H9 (cell line): ENCODE data around the gene ABLIM3. TPM values are rescaled to one million over a fixed set of nuclear protein-coding genes. Genes with fewer than 3 reads are reported as not detected.

Experiments
- DNase-seq: peaks from one replicate; pipeline ENCODE4 v3.0.0-alpha.2; 2017
- H2AFZ ChIP-seq: one replicate; pipeline ENCODE4 v1.6.1; 2013; ENCODE audit warnings: mild to moderate bottlenecking, low read length, control low read depth, moderate library complexity
- H2AK5ac ChIP-seq: 2 replicates; pipeline ENCODE4 v1.6.1; 2013; ENCODE audit warnings: low read length, control low read depth, mixed read lengths; ENCODE audit not compliant: insufficient read length
- H2BK120ac ChIP-seq: one replicate; pipeline ENCODE4 v1.6.1; 2013; ENCODE audit warnings: low read depth, mild to moderate bottlenecking, low read length, control low read depth, inconsistent platforms; ENCODE audit not compliant: poor library complexity, severe bottlenecking
- H2BK12ac ChIP-seq: 2 replicates; pipeline ENCODE4 v1.6.1; 2013; ENCODE audit warnings: low read length, control low read depth, mixed read lengths, low read depth; ENCODE audit not compliant: insufficient read length
- H2BK15ac ChIP-seq: 2 replicates; pipeline ENCODE4 v1.6.1; 2013; ENCODE audit warnings: low read depth, low read length, control low read depth
- H2BK20ac ChIP-seq: one replicate; pipeline ENCODE4 v1.6.1; 2013; ENCODE audit warnings: low read depth, mild to moderate bottlenecking, low read length, control low read depth, inconsistent platforms; ENCODE audit not compliant: poor library complexity, severe bottlenecking
- H2BK5ac ChIP-seq: 2 replicates; pipeline ENCODE4 v1.6.1; 2013; ENCODE audit warnings: low read length, control low read depth, mixed read lengths; ENCODE audit not compliant: insufficient read length
- H3K14ac ChIP-seq: 2 replicates; pipeline ENCODE4 v1.6.1; 2013; ENCODE audit warnings: low read length, control low read depth; ENCODE audit not compliant: insufficient read depth
- H3K18ac ChIP-seq: 2 replicates; pipeline ENCODE4 v1.6.1; 2013; ENCODE audit warnings: low read depth, mild to moderate bottlenecking, mixed read lengths, low read length, control low read depth; ENCODE audit not compliant: insufficient read length
- H3K23ac ChIP-seq: 2 replicates; pipeline ENCODE4 v1.6.1; 2013; ENCODE audit warnings: low read length, control low read depth, mixed read lengths, low read depth; ENCODE audit not compliant: insufficient read length
- H3K23me2 ChIP-seq: 2 replicates; pipeline ENCODE4 v1.6.1; 2013; ENCODE audit warnings: low read depth, mild to moderate bottlenecking, mixed read lengths, low read length, control low read depth; ENCODE audit not compliant: insufficient read length, poor library complexity, severe bottlenecking
- H3K27ac ChIP-seq: 2 replicates; pipeline ENCODE4 v1.5.1; 2013; ENCODE audit warnings: low read length, control low read depth, mixed read lengths, low read depth; ENCODE audit not compliant: insufficient read length
- H3K27me3 ChIP-seq: 2 replicates; pipeline ENCODE4 v1.6.1; 2013; ENCODE audit warnings: low read length, control low read depth, inconsistent platforms; ENCODE audit not compliant: insufficient read depth
- H3K4ac ChIP-seq: 2 replicates; pipeline ENCODE4 v1.6.1; 2013; ENCODE audit warnings: low read depth, mild to moderate bottlenecking, control low read depth, inconsistent platforms, low read length, moderate library complexity
- H3K4me1 ChIP-seq: 2 replicates; pipeline ENCODE4 v1.6.1; 2013; ENCODE audit warnings: low read length, control low read depth, inconsistent platforms; ENCODE audit not compliant: insufficient read depth
- H3K4me2 ChIP-seq: 2 replicates; pipeline ENCODE4 v1.6.1; 2013; ENCODE audit warnings: low read length, control low read depth, mixed read lengths; ENCODE audit not compliant: insufficient read length, insufficient read depth
- H3K56ac ChIP-seq: 2 replicates; pipeline ENCODE4 v1.6.1; 2013; ENCODE audit warnings: low read depth, mild to moderate bottlenecking, mixed read lengths, low read length, control low read depth; ENCODE audit not compliant: insufficient read length
- H3K79me1 ChIP-seq: 2 replicates; pipeline ENCODE4 v1.6.1; 2013; ENCODE audit warnings: low read depth, mild to moderate bottlenecking, moderate library complexity, low read length, control low read depth, inconsistent platforms; ENCODE audit not compliant: insufficient read depth, poor library complexity, severe bottlenecking
- H3K79me2 ChIP-seq: 2 replicates; pipeline ENCODE4 v1.6.1; 2013; ENCODE audit warnings: low read length, control low read depth, inconsistent platforms; ENCODE audit not compliant: insufficient read depth
- H3K9ac ChIP-seq: 2 replicates; pipeline ENCODE4 v1.6.1; 2013; ENCODE audit warnings: low read length, control low read depth, mixed read lengths; ENCODE audit not compliant: insufficient read length; ENCODE audit errors: extremely low read depth
- H3K9me3 ChIP-seq: one replicate; pipeline ENCODE4 v1.6.1; 2013; ENCODE audit warnings: low read depth, low read length, inconsistent platforms; ENCODE audit not compliant: control insufficient read depth
- H3T11ph ChIP-seq: one replicate; pipeline ENCODE4 v1.6.1; 2013; ENCODE audit warnings: mild to moderate bottlenecking, low read length, control low read depth, inconsistent platforms
- H4K20me1 ChIP-seq: one replicate; pipeline ENCODE4 v1.6.1; 2013; ENCODE audit not compliant: control insufficient read depth, insufficient read length, insufficient read depth
- H4K5ac ChIP-seq: 2 replicates; pipeline ENCODE4 v1.6.1; 2013; ENCODE audit warnings: low read depth, mild to moderate bottlenecking, mixed read lengths, low read length, control low read depth; ENCODE audit not compliant: insufficient read length
- H4K8ac ChIP-seq: replicated peaks from 2 replicates; pipeline ENCODE4 v1.6.1; 2013; ENCODE audit warnings: low read length, control low read depth, mixed read lengths, low read depth; ENCODE audit not compliant: insufficient read length
- H4K91ac ChIP-seq: 2 replicates; pipeline ENCODE4 v1.6.1; 2013; ENCODE audit warnings: low read depth, mild to moderate bottlenecking, moderate library complexity, mixed read lengths, low read length, control low read depth; ENCODE audit not compliant: insufficient read length
- H3K27ac Mint-ChIP-seq, 3 experiments: 2 replicates in 2 of 3; 3 replicates in 1 of 3; pipeline ENCODE4 v1.8.0; 2020 to 2021; ENCODE audit warnings: mixed read lengths in 3 of 3, mild to moderate bottlenecking in 1 of 3, moderate library complexity in 1 of 3
- H3K27me3 Mint-ChIP-seq: 2 replicates; pipeline ENCODE4 v1.8.0; 2021; ENCODE audit warnings: low read depth, mild to moderate bottlenecking, moderate library complexity, mixed read lengths
- H3K36me3 Mint-ChIP-seq, 3 experiments: 2 replicates in 2 of 3; 3 replicates in 1 of 3; pipeline ENCODE4 v1.8.0; 2020 to 2021; ENCODE audit warnings: low read depth in 3 of 3, mixed read lengths in 3 of 3; ENCODE audit not compliant: insufficient read depth in 1 of 3
- H3K4me1 Mint-ChIP-seq, 2 experiments: 2 replicates each; pipeline ENCODE4 v1.8.0; 2020; ENCODE audit warnings: mixed read lengths in 2 of 2
- H3K4me3 Mint-ChIP-seq, 2 experiments: 2 replicates in 1 of 2; 3 replicates in 1 of 2; pipeline ENCODE4 v1.8.0; 2020 to 2021; ENCODE audit warnings: mild to moderate bottlenecking in 2 of 2, mixed read lengths in 2 of 2, moderate library complexity in 1 of 2
- H3K9me3 Mint-ChIP-seq, 2 experiments: 2 replicates in 1 of 2; 3 replicates in 1 of 2; pipeline ENCODE4 v1.8.0; 2020; ENCODE audit warnings: mild to moderate bottlenecking in 2 of 2, mixed read lengths in 2 of 2, moderate library complexity in 1 of 2
- WGBS: extraction: QIAGEN DNeasy Blood & Tissue Kit; methylation state at CpG from one replicate; pipeline ENCODE4 v1.1.7; 2013; ENCODE audit warnings: missing lambda C conversion rate, low lambda C conversion rate, mixed read lengths; ENCODE audit not compliant: insufficient read length; ENCODE audit errors: extremely low coverage; 5-methylcytosine and 5-hydroxymethylcytosine counted together
- total RNA-seq: library from RNA; stranded (reverse); gene quantifications from 2 replicates; pipeline ENCODE4 v1.2.1, GENCODE V29; 2021
- TF ChIP-seq, protein P1 (sequence below): fragments of 200-600 bp; sonication (generic); conservative IDR thresholded peaks from 3 replicates; pipeline ENCODE4 v1.8.0; 2021; ENCODE audit warnings: antibody characterized with exemption, mild to moderate bottlenecking

The ABLIM3 gene
- total RNA-seq, 1 experiment from 2014 or later: 0.20 TPM

DNA sequence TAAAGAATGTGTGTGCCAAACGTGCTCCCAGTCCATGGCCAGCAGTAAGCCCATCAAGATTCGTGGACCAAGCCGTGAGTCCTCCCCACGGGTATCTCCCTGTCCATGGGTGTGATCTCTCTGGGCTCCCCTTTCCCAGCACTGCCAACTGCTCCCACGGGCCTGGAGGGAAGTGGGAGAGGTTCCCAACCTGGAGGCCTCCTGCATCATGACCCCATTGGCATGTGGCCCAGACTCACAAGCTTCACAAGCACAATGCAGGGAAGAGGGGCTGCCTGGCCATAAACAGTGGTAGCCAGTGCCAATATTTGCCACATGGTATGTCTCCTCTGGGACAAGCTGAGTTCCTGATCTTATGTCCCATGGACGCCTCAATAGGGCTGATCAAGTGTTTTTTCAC is 59.1 kb downstream of the ABLIM3 start:
- Histone ChIP-seq H4K8ac (no peak overlapping the region), H4K20me1 (no peaks in the 10 kb centered on the region), H2BK20ac (no peak overlapping the region), H3K23me2 (no peaks in the 10 kb centered on the region), H3K79me2 (no peaks in the 10 kb centered on the region), H3K23ac (no peak overlapping the region), H3K56ac (no peak overlapping the region), H3T11ph (no peak overlapping the region), H3K27ac (no peak overlapping the region), H4K5ac (no peak overlapping the region), H3K18ac (no peak overlapping the region), H2AFZ (no peak overlapping the region), H3K27me3 (no peaks in the 10 kb centered on the region), H2AK5ac (no peak overlapping the region), H2BK5ac (no peak overlapping the region), H3K4me1 (no peaks in the 10 kb centered on the region), H2BK15ac (no peak overlapping the region), H3K79me1 (no peaks in the 10 kb centered on the region), H3K4ac (no peak overlapping the region), H3K4me2 (no peak overlapping the region), H2BK120ac (no peak overlapping the region), H3K9ac (no peak overlapping the region), H2BK12ac (no peak overlapping the region), H3K14ac (no peak overlapping the region), H4K91ac (no peak overlapping the region), H3K9me3 (no peaks in the 10 kb centered on the region)
- Mint-ChIP-seq H3K4me3 (no peak overlapping the region), H3K4me1 (no peaks in the 10 kb centered on the region), H3K9me3 (no peaks in the 10 kb centered on the region; a peak in 1 of 5 replicates), H3K27me3 (no peaks in the 10 kb centered on the region), H3K27ac (no peak overlapping the region), H3K36me3 (no peaks in the 10 kb centered on the region)
- TF ChIP-seq, protein P1, sequence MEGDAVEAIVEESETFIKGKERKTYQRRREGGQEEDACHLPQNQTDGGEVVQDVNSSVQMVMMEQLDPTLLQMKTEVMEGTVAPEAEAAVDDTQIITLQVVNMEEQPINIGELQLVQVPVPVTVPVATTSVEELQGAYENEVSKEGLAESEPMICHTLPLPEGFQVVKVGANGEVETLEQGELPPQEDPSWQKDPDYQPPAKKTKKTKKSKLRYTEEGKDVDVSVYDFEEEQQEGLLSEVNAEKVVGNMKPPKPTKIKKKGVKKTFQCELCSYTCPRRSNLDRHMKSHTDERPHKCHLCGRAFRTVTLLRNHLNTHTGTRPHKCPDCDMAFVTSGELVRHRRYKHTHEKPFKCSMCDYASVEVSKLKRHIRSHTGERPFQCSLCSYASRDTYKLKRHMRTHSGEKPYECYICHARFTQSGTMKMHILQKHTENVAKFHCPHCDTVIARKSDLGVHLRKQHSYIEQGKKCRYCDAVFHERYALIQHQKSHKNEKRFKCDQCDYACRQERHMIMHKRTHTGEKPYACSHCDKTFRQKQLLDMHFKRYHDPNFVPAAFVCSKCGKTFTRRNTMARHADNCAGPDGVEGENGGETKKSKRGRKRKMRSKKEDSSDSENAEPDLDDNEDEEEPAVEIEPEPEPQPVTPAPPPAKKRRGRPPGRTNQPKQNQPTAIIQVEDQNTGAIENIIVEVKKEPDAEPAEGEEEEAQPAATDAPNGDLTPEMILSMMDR: no peak
- no CpG with 5 or more reads among the region's 6 CpGs for whole genome bisulfite sequencing
- no peak for DNase-seq
